ENCODE results near the gene NUP35. TPM values are rescaled to one million over a fixed set of nuclear protein-coding genes. Genes with fewer than 3 reads are reported as not detected.

The NUP35 gene, protein sequence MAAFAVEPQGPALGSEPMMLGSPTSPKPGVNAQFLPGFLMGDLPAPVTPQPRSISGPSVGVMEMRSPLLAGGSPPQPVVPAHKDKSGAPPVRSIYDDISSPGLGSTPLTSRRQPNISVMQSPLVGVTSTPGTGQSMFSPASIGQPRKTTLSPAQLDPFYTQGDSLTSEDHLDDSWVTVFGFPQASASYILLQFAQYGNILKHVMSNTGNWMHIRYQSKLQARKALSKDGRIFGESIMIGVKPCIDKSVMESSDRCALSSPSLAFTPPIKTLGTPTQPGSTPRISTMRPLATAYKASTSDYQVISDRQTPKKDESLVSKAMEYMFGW
- 19.0 TPM for polyA plus RNA-seq (2013, experiment 1 of 2)
- polyA plus RNA-seq (2013, experiment 2 of 2), result 18.7 TPM

DNA sequence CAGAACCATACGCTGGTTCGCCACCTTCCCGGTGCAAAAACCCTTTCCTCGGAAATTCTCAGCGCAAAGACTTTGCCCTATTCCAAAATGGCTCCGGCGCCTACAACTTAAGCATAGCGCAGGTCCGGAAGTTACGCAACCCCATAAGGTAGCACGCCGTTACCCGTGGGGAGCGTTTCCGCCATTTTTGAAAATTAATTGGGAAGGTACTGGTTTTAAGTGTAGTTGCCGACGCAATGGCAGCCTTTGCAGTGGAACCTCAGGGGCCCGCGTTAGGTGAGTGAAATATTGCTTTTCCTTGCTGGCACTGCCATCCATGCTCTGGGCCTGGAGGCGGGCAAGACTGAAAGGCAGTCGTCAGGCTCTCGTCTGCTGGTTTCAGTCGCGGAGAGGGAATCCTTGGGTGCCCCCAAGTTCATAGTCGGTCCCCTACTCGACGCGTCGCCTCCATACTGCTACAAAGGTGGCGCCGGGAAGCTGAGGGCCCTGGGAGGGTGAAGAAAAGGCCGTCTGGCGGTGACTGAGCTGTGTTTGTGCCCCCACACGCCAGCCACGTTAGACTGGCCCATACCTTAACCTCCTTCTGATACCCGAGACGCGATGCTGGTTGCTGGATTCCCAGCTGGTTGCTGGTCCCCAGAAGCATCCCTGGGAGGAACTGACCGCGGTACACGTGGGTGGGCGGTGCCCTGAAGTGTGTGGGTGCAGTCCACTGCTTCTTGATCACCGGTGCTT is at the start of gene NUP35:
NUP35 (plus strand) TSS at position 222 of the 735 bp plus-strand sequence; CDS start at position 237, 15 bp downstream.
- Histone ChIP-seq H3K4me3 (ENCODE audit: low read length in 2 of 2) (peak within 1 kb of the TSS; percentile 81 to 96), H2BK15ac (ENCODE audit: low read length) (no peak within 1 kb of the TSS), H3K79me1 (ENCODE audit: low read depth, low read length) (peaks cover 9% of the 10 kb centered on the region), H3K4ac (ENCODE audit: low read length) (no peak within 1 kb of the TSS), H3K27me3 (ENCODE audit: control insufficient read depth in 3 of 3, insufficient read depth in 3 of 3, low read depth in 1 of 3, low read length in 3 of 3) (no peaks in the 10 kb centered on the region), H4K8ac (ENCODE audit: low read depth, low read length) (no peak within 1 kb of the TSS), H3K9me3 (replicated peaks in 1 of 2; ENCODE audit: control insufficient read depth in 2 of 2, insufficient read depth in 1 of 2, low read depth in 1 of 2, low read length in 2 of 2) (no peaks in the 10 kb centered on the region), H4K91ac (ENCODE audit: low read depth, low read length, poor library complexity) (no peak within 1 kb of the TSS), H2BK5ac (ENCODE audit: low read length) (no peak within 1 kb of the TSS), H2AFZ (ENCODE audit: low read length) (peak within 1 kb of the TSS; percentile 91), H3K23ac (ENCODE audit: low read depth, low read length, poor library complexity) (peak within 1 kb of the TSS; percentile 52), H2BK12ac (ENCODE audit: low read length) (no peak within 1 kb of the TSS), H3K4me2 (ENCODE audit: insufficient read depth, low read length, poor library complexity, severe bottlenecking) (peak within 1 kb of the TSS; percentile 65), H2AK5ac (ENCODE audit: low read depth, low read length) (no peak within 1 kb of the TSS), H3K27ac (replicated peaks; ENCODE audit: low read length) (peak within 1 kb of the TSS; percentile 67), H2BK120ac (ENCODE audit: low read depth, low read length) (no peak within 1 kb of the TSS), H3K14ac (ENCODE audit: low read length) (peak within 1 kb of the TSS; percentile 92), H3K36me3 (replicated peaks in 1 of 2; ENCODE audit: control insufficient read depth in 2 of 2, insufficient read depth in 2 of 2, low read length in 2 of 2) (peaks cover 0 to 14% of the 10 kb centered on the region in 2 donors), H3K18ac (ENCODE audit: low read length) (peak within 1 kb of the TSS; percentile 13), H3K4me1 (ENCODE audit: control insufficient read depth in 2 of 2, insufficient read depth in 1 of 2, low read depth in 1 of 2, low read length in 2 of 2) (peaks cover 3 to 5% of the 10 kb centered on the region in 2 donors), H3K9ac (ENCODE audit: low read depth, low read length, poor library complexity) (peak within 1 kb of the TSS; percentile 45)
- peak; percentile 90 for DNase-seq (ENCODE audit: low spot score)
- WGBS, 2 donors (ENCODE audit: extremely low coverage in 2 of 2, insufficient read length in 2 of 2, insufficient replicate concordance in 1 of 2), result no CpG with 5 or more reads among the region's 43 CpGs

DNA sequence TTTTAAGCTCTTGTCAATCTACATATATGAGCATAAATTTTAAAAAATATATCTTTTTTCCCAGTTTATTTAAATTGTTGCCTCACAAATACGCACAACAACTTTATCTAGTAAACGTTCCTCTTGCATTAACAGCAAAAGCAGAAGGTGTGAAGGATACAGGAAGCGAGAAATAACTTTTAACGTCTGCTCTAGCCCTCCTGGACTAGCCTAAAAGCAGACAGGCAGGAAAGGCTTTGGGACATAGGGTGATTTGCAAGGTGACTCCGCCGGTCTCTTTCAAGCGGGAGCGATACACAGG is 46.1 kb upstream of the NUP35 start:
- Histone ChIP-seq H3K36me3 (replicated peaks in 1 of 2; ENCODE audit: control insufficient read depth in 2 of 2, insufficient read depth in 2 of 2, low read length in 2 of 2) (no peaks in the 10 kb centered on the region), H3K4ac (ENCODE audit: low read length) (no peak overlapping the region), H2BK120ac (ENCODE audit: low read depth, low read length) (no peak overlapping the region), H3K79me1 (ENCODE audit: low read depth, low read length) (no peaks in the 10 kb centered on the region), H3K9me3 (replicated peaks in 1 of 2; ENCODE audit: control insufficient read depth in 2 of 2, insufficient read depth in 1 of 2, low read depth in 1 of 2, low read length in 2 of 2) (peaks cover 0 to 1% of the 10 kb centered on the region in 2 donors), H2BK15ac (ENCODE audit: low read length) (no peak overlapping the region), H3K4me3 (ENCODE audit: low read length in 2 of 2) (peak overlapping the region; percentile 51 to 77), H4K91ac (ENCODE audit: low read depth, low read length, poor library complexity) (no peak overlapping the region), H3K27ac (replicated peaks; ENCODE audit: low read length) (no peak overlapping the region), H3K23ac (ENCODE audit: low read depth, low read length, poor library complexity) (no peak overlapping the region), H3K14ac (ENCODE audit: low read length) (no peak overlapping the region), H3K27me3 (ENCODE audit: control insufficient read depth in 3 of 3, insufficient read depth in 3 of 3, low read depth in 1 of 3, low read length in 3 of 3) (peaks cover 0 to 25% (median 2%) of the 10 kb centered on the region in 3 experiments), H2BK5ac (ENCODE audit: low read length) (no peak overlapping the region), H3K4me2 (ENCODE audit: insufficient read depth, low read length, poor library complexity, severe bottlenecking) (peak overlapping the region; percentile 61), H2AFZ (ENCODE audit: low read length) (peak overlapping the region; percentile 84), H3K18ac (ENCODE audit: low read length) (no peak overlapping the region), H2AK5ac (ENCODE audit: low read depth, low read length) (no peak overlapping the region), H2BK12ac (ENCODE audit: low read length) (no peak overlapping the region), H4K8ac (ENCODE audit: low read depth, low read length) (no peak overlapping the region), H3K4me1 (ENCODE audit: control insufficient read depth in 2 of 2, insufficient read depth in 1 of 2, low read depth in 1 of 2, low read length in 2 of 2) (peaks cover 0 to 4% of the 10 kb centered on the region in 2 donors), H3K9ac (ENCODE audit: low read depth, low read length, poor library complexity) (no peak overlapping the region)
- DNase-seq (ENCODE audit: low spot score), result no peak
- WGBS, 2 donors (ENCODE audit: extremely low coverage in 2 of 2, insufficient read length in 2 of 2, insufficient replicate concordance in 1 of 2), result no CpG with 5 or more reads among the region's 8 CpGs

DNA sequence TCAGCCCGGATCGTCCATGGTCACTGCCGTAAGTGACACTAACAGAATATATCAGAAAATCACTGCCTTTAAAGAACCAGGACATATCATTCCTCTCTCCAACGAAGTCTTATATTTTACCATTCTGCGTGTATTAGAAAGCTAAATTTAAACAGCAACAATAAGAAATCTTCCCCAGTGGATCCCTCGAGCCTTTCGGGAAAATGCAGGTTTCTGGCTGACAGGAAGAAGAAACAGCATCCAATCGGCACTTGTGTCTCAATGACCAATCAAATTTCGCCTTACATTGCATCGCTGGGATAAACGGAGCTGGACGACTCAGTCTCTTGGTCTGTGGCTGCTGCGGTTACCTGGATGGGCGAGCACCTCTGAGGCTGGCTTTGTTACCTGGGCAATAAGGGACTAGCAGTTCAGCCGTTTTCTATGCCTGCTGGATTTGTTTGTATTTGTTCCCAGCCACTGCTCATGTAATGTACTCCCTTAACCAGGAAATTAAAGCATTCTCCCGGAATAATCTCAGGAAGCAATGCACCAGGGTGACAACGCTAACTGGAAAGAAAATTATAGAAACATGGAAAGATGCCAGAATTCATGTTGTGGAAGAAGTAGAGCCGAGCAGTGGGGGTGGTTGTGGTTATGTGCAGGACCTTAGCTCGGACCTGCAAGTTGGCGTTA is 45.6 kb upstream of the NUP35 start, which contains the start of gene DUSP19:
DUSP19 (plus strand) TSS at position 284 of the 675 bp plus-strand sequence; CDS start at position 471, 187 bp downstream.
- Histone ChIP-seq H3K27me3 (ENCODE audit: control insufficient read depth in 3 of 3, insufficient read depth in 3 of 3, low read depth in 1 of 3, low read length in 3 of 3) (peaks cover 0 to 25% (median 2%) of the 10 kb centered on the region in 3 experiments), H3K4me1 (ENCODE audit: control insufficient read depth in 2 of 2, insufficient read depth in 1 of 2, low read depth in 1 of 2, low read length in 2 of 2) (peaks cover 0 to 4% of the 10 kb centered on the region in 2 donors), H2AK5ac (ENCODE audit: low read depth, low read length) (no peak within 1 kb of the TSS), H3K4me3 (ENCODE audit: low read length in 2 of 2) (peak within 1 kb of the TSS; percentile 51 to 77), H3K4me2 (ENCODE audit: insufficient read depth, low read length, poor library complexity, severe bottlenecking) (peak within 1 kb of the TSS; percentile 61), H4K8ac (ENCODE audit: low read depth, low read length) (no peak within 1 kb of the TSS), H2AFZ (ENCODE audit: low read length) (peak within 1 kb of the TSS; percentile 84), H3K9ac (ENCODE audit: low read depth, low read length, poor library complexity) (no peak within 1 kb of the TSS), H3K4ac (ENCODE audit: low read length) (no peak within 1 kb of the TSS), H3K18ac (ENCODE audit: low read length) (no peak within 1 kb of the TSS), H2BK15ac (ENCODE audit: low read length) (no peak within 1 kb of the TSS), H2BK12ac (ENCODE audit: low read length) (no peak within 1 kb of the TSS), H4K91ac (ENCODE audit: low read depth, low read length, poor library complexity) (no peak within 1 kb of the TSS), H3K36me3 (replicated peaks in 1 of 2; ENCODE audit: control insufficient read depth in 2 of 2, insufficient read depth in 2 of 2, low read length in 2 of 2) (no peaks in the 10 kb centered on the region), H2BK120ac (ENCODE audit: low read depth, low read length) (no peak within 1 kb of the TSS), H3K23ac (ENCODE audit: low read depth, low read length, poor library complexity) (peak within 1 kb of the TSS; percentile 11), H3K27ac (replicated peaks; ENCODE audit: low read length) (no peak within 1 kb of the TSS), H2BK5ac (ENCODE audit: low read length) (no peak within 1 kb of the TSS), H3K14ac (ENCODE audit: low read length) (no peak within 1 kb of the TSS), H3K79me1 (ENCODE audit: low read depth, low read length) (no peaks in the 10 kb centered on the region), H3K9me3 (replicated peaks in 1 of 2; ENCODE audit: control insufficient read depth in 2 of 2, insufficient read depth in 1 of 2, low read depth in 1 of 2, low read length in 2 of 2) (peaks cover 0 to 1% of the 10 kb centered on the region in 2 donors)
- peak; percentile 94 for DNase-seq (ENCODE audit: low spot score)
- no CpG with 5 or more reads among the region's 20 CpGs for WGBS, 2 donors (ENCODE audit: extremely low coverage in 2 of 2, insufficient read length in 2 of 2, insufficient replicate concordance in 1 of 2)

Measured in neuronal stem cell (in vitro differentiated cells).